M059J (cell line): ENCODE measurements around the gene MFSD1. TPM values are rescaled to one million over a fixed set of nuclear protein-coding genes. Genes with fewer than 3 reads are reported as not detected.
"Not testable (repeated sequence)": the region's sequence is repeated elsewhere in the genome, so short reads cannot be mapped to it uniquely, and the experiment has no call there.

Source experiments
- DNase-seq: peaks from one replicate; pipeline ENCODE4 v3.0.0-alpha.2; 2012; ENCODE audit warnings: low read depth
- total RNA-seq: library from RNA; depleted of rRNA; stranded (reverse); fragments of >200 nt; shearing (Covaris generic); gene quantifications from 2 replicates; pipeline ENCODE4 v1.2.3, GENCODE V29; 2014

Gene MFSD1
- total RNA-seq, 1 experiment from 2014 or later, result 180 TPM

DNA sequence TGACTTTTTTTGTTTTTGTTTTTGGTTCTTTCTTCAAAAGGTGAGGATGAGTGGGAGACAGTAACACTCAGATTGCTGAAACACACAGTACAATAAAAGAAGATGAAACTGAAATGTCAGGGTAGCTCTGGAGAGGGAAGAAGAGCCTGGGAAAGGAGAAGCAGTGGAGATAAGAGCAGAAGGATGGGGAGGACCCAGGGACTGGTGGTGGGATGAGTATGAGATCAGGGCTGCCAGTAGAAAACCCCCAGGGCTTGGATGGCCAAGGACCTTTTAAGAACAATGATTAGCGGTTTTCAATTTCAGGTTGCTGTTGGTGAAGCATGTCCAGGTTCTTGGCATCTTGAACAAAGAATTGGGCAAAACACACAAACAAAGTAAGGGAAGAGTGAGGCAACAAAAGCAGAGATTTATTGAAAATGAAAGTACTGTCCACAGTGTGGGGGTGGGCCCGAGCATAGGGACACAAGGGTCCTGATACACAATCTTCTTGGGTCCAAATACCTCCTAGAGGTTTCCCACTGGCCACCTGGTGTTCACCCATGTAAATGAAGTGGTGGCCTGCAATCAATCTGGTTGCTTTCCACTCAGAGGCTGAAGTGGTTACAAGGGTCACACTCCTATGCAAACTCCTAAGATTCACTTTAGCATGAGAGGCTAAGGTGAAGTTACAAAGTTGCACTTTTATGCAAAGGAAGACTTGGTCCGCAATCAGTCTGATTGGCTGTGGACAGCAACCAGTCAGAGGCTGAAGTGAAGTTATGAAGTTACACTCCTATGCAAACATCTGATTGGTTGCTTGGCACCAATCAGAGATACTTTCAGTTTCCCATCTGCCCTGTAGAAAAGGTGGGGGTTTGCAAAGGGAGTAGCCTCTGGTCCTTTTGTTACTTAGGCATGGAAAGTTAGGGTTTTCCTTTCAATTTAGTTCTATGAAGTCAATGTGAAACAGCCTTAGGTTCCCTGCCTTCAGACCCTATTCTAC, 26.1 kb upstream of the MFSD1 start:
- peak; percentile 41 for DNase-seq

DNA sequence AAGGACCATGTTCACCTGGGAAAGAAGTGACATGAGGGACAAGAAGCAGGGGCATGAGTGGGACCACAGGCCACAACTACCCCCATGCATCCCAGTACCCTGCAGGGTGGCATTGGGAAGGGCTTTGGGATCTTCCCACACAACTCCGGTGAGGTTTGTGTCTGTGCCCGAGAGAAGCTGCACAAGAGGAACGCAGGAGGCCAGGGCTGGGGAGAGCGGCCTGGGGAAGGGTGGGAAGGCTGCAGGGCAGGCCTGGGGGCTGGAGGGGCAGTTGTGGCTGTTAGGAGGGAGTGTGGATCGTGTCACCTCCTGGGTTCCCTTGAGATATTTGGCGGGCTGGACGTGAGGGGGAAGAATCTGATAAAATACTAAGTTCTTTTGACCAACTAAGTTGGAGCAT, 25.3 kb upstream of the MFSD1 start:
- no peak for DNase-seq

DNA sequence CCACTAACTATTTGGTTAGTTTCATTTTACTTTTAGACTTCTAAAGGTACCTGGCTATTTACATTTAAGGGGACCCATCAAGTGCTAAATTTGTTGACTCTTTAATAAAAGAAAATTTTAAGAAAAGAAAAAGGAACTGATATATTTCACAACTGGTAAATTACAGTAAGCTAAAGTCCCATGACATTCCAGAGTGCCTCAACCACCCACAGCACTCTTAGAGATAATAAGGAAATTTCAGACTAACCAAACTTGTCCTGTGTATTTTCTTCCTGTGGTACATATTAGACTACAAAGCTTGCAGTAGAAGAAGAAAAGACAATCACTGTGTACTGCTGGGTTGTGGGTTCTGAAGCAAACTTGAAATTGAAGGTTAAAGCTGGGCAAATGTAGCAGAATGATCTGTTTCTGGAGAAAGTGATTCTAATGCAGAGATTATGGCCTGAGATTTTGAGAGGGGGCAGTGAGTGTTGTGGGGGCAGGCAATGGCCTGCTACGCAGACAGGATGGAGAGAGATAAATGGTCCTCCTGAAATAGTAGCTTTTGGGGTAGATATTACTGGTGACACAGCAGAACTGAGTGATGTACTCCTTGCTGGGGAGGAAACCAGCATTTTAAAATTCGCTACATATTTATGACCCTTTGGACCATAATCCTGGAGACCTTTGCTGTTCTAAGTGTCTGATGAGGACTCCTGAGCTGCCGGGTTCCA, 24.5 kb upstream of the MFSD1 start:
- DNase-seq, result no peak

DNA sequence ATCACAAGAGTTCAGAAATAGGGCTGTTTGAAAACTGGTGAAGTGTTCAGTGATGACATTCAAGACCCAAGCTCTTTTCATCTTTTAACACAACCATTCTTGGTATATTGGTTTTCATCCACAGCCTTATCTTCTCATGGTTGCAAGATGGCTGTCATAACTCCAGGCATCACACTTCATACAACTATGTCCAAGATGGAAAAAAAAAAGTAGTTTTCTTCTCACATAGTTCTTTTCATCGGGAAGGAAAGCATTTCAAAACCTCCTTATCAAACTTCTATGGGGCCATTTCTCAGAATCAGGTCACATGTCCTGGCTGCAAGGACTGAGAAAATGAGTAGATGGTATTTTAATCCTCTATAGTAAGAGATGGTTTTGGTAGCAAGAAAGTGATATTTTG, 21.1 kb upstream of the MFSD1 start:
- no peak for DNase-seq

DNA sequence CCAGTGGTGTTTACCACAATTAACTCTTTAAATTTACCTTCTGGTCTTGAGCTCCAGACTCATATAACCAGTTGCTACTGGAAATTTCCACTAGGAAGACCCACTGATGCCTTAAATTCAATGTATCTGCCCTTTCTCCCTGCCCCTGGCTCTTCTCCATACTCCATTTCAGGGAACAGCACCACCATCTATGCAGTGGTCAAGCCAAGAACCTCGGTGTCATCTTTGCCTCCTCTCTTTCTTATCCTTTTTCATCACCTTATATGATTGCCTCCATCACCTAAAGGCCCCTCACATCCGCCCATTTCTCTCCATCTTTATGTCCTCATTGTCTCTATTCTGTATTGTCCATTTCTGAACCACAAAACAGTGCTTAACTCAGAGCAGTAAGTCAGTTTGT, 20.7 kb upstream of the MFSD1 start:
- no peak for DNase-seq

DNA sequence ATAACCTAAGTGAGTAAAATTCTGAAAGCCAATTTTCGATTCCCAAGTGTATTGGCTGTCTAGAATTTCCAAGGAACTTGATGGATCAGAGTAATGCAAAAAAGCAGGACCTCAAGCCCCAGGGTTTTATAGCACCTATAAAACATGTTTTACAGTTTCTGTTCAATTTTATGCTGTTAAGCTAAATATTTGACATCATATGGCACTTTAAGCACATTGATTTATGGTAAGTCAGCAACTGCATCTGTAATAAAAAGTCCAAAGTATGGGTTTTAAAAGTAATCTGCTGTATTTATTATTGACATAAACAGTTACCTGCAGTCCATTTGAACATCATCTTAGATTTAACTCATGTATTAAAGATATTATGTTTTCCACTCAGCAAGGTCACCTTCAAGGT, 20.0 kb upstream of the MFSD1 start:
- no peak for DNase-seq

DNA sequence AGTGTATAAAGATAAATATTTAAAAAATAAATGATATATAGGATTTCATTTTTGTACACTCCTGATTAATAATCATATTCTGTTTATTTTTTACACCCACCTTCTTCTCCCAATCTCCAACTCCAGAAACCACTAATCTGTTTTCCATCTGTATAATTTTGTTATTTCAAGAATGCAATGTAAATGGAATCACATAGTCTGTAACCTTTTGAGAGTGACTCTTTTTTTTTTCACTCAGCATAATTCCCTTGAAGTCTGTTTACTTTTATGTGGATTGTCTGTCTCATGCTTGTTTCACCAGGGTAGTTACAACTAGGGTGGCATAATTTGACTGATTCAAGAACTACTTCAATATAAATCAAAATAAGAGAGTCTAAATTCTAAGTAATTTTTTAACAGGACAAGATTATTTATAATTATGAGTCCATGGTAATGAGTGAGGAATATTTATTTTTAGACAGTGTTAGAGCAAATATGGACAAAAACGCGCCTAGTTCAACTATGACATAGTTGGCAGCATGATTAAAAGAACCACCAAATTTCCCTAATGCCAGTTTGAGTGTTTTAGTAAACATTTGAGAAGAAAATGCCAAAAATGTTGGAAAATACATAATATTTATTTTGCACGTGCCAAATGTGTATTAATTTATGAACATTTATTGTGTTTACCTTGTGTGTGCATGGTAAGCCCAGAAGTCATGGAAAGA, 19.4 kb upstream of the MFSD1 start:
- no peak for DNase-seq

DNA sequence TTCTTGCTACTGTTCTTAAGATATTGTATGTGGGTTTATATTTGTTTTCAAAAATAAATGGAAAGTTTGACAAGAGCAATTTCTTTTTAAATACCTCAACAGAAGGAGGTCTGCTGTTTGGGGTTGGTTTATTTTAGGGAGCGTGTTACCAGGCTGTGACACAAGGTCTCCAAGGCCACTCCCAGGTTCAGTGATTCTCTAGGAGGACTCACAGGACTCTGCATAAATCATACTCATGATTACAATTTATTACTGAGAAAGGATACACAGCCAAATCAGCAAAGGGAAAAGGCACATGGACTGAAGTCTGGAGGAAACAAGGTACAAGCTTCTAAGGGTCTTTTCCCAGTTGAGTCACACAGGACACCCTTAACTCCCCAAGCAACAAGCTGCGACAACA, 18.8 kb upstream of the MFSD1 start:
- no peak for DNase-seq

DNA sequence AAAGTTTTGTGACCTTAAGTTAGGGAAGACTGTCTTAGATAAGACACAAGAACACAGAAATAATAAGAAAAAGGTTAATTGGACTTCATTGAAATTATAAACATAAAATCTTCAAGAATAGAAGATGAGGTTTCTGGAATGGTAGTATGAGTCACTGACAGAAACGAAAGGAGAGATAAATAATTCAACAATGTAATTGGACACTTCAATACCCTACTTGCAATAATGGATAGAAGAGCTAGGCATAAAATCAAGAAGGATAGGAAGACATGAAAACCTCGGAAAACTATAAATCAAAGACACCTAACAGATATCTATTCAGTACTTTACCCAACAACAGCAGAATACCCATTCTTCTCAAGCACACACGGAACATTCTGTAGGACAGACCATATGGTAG, 15.9 kb upstream of the MFSD1 start:
- DNase-seq, result peak; percentile 49

DNA sequence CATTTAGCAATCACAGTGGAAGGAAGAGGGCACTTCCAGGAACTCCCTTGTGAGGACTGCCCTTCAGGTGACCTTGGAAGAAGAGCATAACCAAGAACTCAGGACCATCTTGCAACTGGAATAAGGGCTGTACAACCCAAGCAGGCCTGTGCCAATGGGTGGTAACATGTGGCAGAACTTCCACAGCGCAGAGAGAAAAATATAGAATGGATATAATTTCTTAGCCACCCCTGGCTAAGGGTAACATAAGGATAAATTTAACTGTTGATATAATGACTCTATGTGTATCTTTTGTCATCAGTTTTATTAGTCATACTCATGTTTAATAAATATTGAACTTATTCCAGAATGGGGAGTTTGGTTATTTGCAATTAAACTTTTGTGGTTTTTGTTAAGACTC, 13.4 kb upstream of the MFSD1 start:
- peak; percentile 46 for DNase-seq

DNA sequence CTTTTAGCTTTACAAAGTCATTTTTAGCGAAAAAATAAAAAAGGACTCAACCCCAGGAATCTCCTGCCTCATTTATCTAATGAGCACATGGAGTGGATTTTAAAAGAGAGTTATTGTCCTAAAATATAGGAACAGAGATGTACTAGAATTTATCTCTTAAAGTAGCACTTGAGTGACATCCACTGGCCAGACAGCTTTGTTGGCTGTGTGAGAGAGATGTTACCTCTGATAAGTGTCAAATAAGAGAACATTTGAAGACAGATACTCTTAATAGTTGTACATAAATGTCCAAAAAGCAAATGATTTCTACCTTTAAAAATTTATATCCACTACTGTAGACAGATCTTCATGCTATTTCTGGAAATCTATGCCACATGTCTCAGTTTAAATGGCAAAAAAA, 12.3 kb upstream of the MFSD1 start:
- peak; percentile 79 for DNase-seq

DNA sequence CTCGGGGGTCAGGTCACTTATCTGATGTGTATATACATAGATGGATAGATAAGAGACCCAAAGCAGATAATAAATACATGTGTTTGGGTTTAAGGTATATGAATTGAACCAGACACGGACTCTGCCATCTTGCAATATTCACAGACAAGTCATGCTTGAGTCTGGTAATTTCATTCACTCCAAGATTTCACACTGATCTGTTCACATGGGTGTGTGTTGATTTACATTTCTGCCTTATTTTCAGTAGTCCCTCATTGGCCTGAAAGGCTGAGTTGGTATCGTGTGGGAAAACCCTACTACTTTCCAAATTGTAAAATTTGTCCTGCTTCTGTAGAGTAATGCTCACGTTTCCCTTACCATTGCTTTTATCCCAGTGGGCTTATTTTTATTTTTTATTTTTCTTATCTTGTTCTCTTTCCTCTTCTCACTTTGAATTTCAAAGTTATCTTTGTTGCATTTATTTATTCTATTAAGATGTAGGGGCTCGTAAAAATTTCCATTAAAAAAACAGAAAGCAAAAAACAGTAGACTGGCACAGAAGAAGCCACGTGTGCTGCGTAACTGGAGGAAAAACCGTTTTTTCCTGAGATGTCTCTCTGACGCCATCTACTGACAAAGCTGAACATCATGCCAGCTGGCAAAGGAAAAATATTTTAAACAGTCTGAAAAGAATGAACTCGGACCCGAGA, 10.8 kb upstream of the MFSD1 start:
- DNase-seq, result peak; percentile 77

DNA sequence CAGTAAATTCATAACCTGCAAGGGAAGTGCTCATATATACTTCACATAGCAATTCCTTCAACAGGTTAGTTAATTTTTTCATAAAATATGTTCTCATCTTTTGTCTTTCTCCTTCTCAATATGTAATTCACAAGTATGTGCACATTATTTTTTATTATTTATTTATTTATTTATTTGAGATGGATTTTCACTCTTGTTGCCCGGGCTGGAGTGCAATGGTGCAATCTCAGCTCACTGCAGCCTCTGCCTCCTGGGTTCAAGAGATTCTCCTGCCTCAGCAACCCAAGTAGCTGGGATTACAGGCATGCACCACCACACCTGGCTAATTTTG, 10.3 kb upstream of the MFSD1 start:
- not testable (repeated sequence) for DNase-seq

DNA sequence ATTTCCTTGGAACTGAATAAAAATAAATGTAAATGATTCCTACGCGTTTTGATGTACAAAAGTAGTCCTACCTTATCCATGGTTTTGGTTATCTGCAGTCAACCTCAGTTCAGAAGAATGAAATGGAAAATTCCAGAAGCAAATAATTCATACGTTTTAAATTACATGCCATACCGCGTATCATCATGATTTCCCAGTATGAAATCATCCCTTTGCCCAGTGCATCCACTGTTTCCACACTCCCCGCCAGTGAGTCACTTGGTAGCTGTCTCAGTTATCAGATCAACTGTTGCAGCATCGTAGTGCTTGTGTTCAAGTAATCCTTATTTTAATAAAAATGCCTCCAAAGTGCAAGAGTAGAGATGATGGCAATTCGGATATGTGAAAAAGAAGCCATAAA, 9.1 kb upstream of the MFSD1 start:
- DNase-seq, result peak; percentile 83

DNA sequence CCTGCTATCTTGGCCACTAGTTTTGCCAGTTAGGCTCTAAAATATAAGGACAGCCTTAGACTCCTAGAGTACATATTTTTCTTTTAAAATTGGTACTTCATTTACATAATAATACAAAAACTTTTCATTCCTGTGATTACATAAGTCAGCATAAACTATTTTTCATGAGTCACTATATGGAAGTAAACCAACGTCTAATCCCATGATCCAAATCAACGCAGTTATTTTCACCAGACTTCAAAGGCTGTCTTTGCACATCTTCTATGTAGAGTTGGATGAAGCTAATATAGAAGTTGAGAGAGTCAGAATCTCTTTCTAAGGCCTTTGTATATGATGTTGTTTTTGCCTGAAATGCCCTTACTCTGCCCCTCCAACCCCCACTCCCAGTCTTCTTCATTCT, 7.6 kb upstream of the MFSD1 start:
- no peak for DNase-seq

DNA sequence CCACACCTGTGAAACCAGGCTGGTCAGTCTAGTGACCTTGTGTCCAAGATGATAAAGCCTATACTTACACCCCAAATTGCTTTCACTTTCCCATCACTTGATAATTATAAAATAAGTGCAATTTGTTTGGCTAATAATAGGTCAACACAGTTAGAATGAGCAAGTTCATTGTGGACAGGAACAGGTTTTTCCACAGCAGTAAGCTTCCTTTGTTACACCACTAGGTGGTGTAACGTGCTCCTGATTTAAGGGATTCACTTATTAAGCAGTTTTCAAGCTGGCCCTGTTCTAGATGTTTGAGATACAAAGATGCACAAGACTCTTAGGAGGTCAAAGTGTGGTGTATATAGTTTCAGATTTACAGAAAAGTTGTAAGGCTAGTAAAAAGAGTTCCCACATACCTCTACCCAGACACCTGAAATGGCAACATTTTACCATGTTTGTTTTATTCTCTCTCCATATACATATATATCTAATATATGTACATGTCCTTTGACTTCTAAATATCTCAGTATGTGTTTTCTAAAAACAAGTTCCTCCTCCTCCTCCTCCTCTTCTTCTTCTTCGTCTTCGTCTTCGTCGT, 6.8 kb upstream of the MFSD1 start:
- DNase-seq, result peak; percentile 45

DNA sequence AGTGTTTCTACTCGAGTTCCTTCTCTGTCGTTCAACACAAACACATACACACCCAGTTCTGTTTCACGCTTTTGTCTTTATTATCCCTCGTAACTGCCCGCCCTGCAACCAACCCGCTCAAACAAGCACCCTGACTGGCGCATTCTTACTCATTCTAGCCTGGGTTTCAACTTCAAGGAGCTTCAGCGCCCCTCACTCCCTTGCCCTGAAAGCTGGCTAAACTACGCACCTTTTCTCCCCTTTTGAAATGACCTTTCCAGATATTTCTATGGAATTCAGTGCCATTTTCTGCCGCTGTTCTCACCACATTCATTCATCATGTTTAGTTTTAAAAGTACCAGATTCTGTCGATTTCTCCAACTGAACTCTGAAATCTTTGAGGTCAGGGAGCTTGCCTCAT, 653 bp upstream of the MFSD1 start:
- DNase-seq, result peak; percentile 27

DNA sequence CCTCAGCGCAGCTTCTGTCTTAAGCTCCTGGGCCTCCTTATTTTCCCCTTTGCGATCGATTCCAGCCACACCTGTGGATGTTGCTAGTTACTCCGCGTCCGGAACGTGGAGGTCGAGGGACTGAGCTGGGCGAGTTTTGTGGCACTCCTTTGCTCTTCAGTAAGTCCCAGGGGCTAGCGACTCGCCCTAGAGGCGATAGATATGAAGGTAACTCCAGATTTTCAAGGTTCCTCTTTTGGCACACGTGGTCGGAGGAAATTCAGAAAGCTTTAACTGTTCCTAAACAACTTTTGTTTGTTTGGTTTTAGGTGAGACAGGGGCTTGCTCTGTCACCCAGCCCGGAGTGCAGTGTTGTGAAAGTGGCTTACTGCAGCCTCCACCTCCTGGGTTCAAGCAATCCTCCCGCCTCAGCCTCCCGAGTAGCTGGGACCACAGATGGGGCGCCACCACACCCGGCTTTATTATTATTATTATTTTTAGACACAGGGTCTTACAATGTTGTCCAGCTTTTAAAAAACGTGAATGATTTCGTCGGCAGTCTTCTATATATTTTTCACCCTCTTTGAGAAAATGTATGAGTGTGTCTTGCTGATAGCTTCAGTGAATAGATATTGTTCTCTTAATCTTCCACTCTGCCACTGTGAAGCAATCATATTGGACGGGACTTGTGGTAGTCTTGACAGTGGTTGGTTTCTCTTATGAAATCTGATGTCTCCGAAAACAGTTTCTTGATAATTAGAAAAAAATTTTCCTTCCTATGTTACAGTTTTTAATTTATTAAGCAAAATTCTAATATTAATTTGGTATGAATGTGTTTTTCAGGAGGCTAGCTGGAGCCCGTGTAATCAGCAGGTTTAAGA, 785 bp downstream of the MFSD1 start:
- DNase-seq, result no peak

DNA sequence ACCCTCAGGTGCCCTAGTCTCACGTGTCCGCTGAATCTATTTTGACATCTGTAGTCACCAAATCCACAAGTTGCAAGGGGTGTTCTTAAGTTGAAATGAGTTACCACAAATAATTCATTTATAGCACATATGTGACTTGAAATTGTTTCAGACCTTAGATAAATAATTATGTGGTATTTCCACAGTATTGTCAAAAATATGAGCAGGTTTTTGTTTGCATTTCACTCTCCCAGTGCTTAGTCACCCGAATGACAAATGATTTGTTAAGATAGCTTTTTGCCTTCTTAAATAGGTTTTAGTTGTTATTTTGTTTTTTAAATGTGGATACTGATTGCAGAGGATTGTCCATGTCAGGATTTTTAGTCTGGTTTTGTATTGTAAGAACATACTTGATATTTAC, 2.6 kb downstream of the MFSD1 start:
- peak; percentile 44 for DNase-seq

DNA sequence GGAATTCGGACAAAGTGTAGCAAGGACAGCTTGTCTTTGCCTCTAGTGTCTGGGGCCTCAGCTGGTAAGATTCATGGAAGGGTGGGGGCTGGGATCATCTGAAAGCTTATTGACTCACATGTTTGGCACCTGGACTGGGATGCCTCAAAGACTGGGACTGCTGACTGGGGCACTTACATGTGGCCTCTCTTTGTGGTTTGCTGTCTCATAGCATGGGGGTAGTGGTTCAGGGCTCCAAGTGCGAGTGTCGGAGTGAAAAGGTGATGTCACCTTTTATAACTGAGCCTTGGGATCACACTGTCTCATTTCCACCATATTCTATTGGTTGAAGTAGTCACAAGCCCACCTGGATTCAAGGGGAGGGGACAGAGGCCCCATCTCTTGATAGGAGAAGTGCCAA, 6.8 kb downstream of the MFSD1 start:
- DNase-seq, result peak; percentile 99

DNA sequence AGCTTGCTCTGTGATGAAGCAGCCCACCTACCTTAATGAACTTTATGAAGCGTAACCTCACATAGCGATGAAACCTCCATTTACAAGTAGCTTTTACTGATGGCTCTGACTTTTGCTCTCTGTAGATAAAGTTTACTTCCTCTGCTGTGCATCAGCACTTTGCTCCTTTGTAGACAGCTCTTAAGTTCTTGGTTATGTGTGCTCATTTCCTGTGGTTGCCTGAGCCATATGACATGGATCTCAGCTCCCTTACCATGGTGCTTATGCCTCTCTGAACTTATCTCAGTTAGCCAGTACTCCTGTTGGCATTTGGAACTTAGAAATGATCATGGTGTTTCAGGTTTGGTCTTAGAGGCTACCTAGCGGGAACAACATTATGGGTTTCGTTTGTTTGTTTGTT, 7.8 kb downstream of the MFSD1 start:
- DNase-seq, result peak; percentile 38
